Adrenal gland (tissue), 12 donors: ENCODE results near the gene MACROD2. TPM values are rescaled to one million over a fixed set of nuclear protein-coding genes. Genes with fewer than 3 reads are reported as not detected.

Experiments used
- DNase-seq, 7 donors: peaks; one replicate each; pipeline ENCODE4 v3.0.0-alpha.2; 2019 to 2020
- H3K27ac ChIP-seq, 5 donors: fragments of 200-600 bp; sonication (generic) in 4 of 5; 1 replicate in 3 of 5; 2 replicates in 2 of 5; pipeline versions ENCODE4 v1.5.1 to v1.8.0; 2016 to 2020; ENCODE audit warnings: mild to moderate bottlenecking in 1 of 5
- H3K27me3 ChIP-seq: fragments of 200-600 bp; 2 replicates; pipeline ENCODE4 v1.8.0; 2021
- H3K36me3 ChIP-seq, 2 donors: fragments of 200-600 bp; replicated peaks in 1 of 2; 1 replicate in 1 of 2; 2 replicates in 1 of 2; pipeline versions ENCODE4 v1.5.1 to v1.8.0; 2018 to 2022
- H3K4me1 ChIP-seq, 2 donors: fragments of 200-600 bp; replicated peaks in 1 of 2; 1 replicate in 1 of 2; 2 replicates in 1 of 2; pipeline versions ENCODE4 v1.5.1 to v1.8.0; 2018 to 2021
- H3K4me3 ChIP-seq, 4 donors: fragments of 200-600 bp; sonication (generic) in 3 of 4; one replicate each; pipeline ENCODE4 v1.5.1; 2016 to 2018
- H3K9me3 ChIP-seq, 3 donors: fragments of 200-600 bp; sonication (generic) in 1 of 3; replicated peaks in 1 of 3; 1 replicate in 2 of 3; 2 replicates in 1 of 3; pipeline versions ENCODE4 v1.5.1 to v1.8.0; 2016 to 2021
- CTCF ChIP-seq, 6 experiments: fragments of 450-650 bp in 4 of 6; fragments of 200-600 bp in 2 of 6; sonication (generic) in 1 of 6; IDR thresholded peaks; 1 replicate in 5 of 6; 2 replicates in 1 of 6; pipeline versions ENCODE4 v1.5.1 to v1.8.0; 2016 to 2021; ENCODE audit warnings: antibody characterized with exemption in 6 of 6, mild to moderate bottlenecking in 2 of 6, moderate library complexity in 1 of 6
- POLR2A ChIP-seq, 2 donors: fragments of 450-650 bp; IDR thresholded peaks; one replicate each; pipeline ENCODE4 v1.6.1; 2017; ENCODE audit warnings: antibody characterized with exemption in 2 of 2, mild to moderate bottlenecking in 2 of 2, moderate library complexity in 1 of 2
- WGBS, 4 donors: extraction: QIAGEN DNeasy Blood & Tissue Kit in 2 of 4; methylation state at CpG; one replicate each; pipeline versions ENCODE4 v1.1.5 to v1.1.7; 2013 to 2017; 5-methylcytosine and 5-hydroxymethylcytosine counted together
- intact Hi-C, 2 donors: fragments of 100-400 bp; cut with DNase I; formaldehyde crosslinking; loops; one replicate each; pipeline versions ENCODE4 v1.14.1 to v1.15.0; 2022 to 2023
- polyA plus RNA-seq, 3 donors: library from polyadenylated mRNA; stranded (reverse); fragments of 200-250 nt in 2 of 3; fragments of 350-450 nt in 1 of 3; fragmentation: Illumina TruSeq in 1 of 3; extraction: RNeasy Lipid Tissue Mini Kit (QIAGEN cat#74804) in 1 of 3; gene quantifications; one replicate each; pipeline ENCODE4 v1.2.3, GENCODE V29; 2013 to 2014
- total RNA-seq, 9 donors: library from RNA; depleted of rRNA in 4 of 9; stranded (reverse); fragments of >200 nt in 4 of 9; fragments of 120-200 nt in 1 of 9; fragmentation: NEBNext Ultra II Directional in 1 of 9; extraction: Animal tissue kit (Norgen Biotek cat#: 25700) in 1 of 9; gene quantifications; one replicate each; pipeline versions ENCODE4 v1.1.0 to v1.2.4, GENCODE V29; 2013 to 2023
- donor health status: healthy with polysubstance abuse.
- donor health status: Bipolar disorder and iron deficiency.
- donor health status: DM: yes; HTN: yes; CAD: no.
- donor health status: DM: no; HTN: no; CAD: no.
- donor health status: DM: no; HTN: no; CAD: no.
- donor health status: DM: yes; HTN: yes; CAD: no.

The MACROD2 gene
- total and polyA plus RNA-seq, 12 donors = 1.1 to 21.2 (median 6.4) TPM

GRCh38 chr20:15909995-15910394, 1914.7 kb downstream of the MACROD2 start:
- Histone ChIP-seq H3K27ac (no peak overlapping the region), H3K4me1 (no peaks in the 10 kb centered on the region), H3K9me3 (no peaks in the 10 kb centered on the region), H3K36me3 (no peaks in the 10 kb centered on the region), H3K27me3 (no peaks in the 10 kb centered on the region), H3K4me3 (no peak overlapping the region)
- DNase-seq = no peak
- WGBS, 4 donors = 90 to 95% (median 92%) methylated on average over 2 of the region's 2 CpGs
- intact Hi-C loops = no loop called here
- TF ChIP-seq CTCF (IDR thresholded peaks at IDR 0.05) (no peak), POLR2A (IDR thresholded peaks at IDR 0.05) (no peak)

- no peaks in the 10 kb centered on the region for H3K36me3 ChIP-seq
- DNase-seq = no peak
- H3K9me3 ChIP-seq = no peaks in the 10 kb centered on the region
- no peak overlapping the region for H3K4me3 ChIP-seq
- no peak for TF ChIP-seq CTCF (IDR thresholded peaks at IDR 0.05)
- TF ChIP-seq POLR2A (IDR thresholded peaks at IDR 0.05) = no peak
- no peak overlapping the region for H3K27ac ChIP-seq
- WGBS, 4 donors = 77 to 85% (median 80%) methylated on average over 7 of the region's 7 CpGs
- intact Hi-C loops = no loop called here
- H3K4me1 ChIP-seq = no peaks in the 10 kb centered on the region
- H3K27me3 ChIP-seq = no peaks in the 10 kb centered on the region
Observed at GRCh38 chr20:15911581-15911980, 1916.3 kb downstream of the MACROD2 start.

GRCh38 chr20:15913391-15914025, 1918.2 kb downstream of the MACROD2 start:
- DNase-seq = no peak
- TF ChIP-seq CTCF (IDR thresholded peaks at IDR 0.05) (no peak), POLR2A (IDR thresholded peaks at IDR 0.05) (no peak)
- 55 to 66% (median 64%) methylated on average over 3 of the region's 3 CpGs for WGBS, 4 donors
- Histone ChIP-seq H3K4me1 (no peaks in the 10 kb centered on the region), H3K9me3 (no peaks in the 10 kb centered on the region), H3K4me3 (no peak overlapping the region), H3K27me3 (no peaks in the 10 kb centered on the region), H3K27ac (no peak overlapping the region), H3K36me3 (no peaks in the 10 kb centered on the region)
- intact Hi-C loops = no loop called here

- H3K36me3 ChIP-seq = no peaks in the 10 kb centered on the region
- no peak for TF ChIP-seq POLR2A (IDR thresholded peaks at IDR 0.05)
- no peak for TF ChIP-seq CTCF (IDR thresholded peaks at IDR 0.05)
- no peak for DNase-seq
- no peak overlapping the region for H3K4me3 ChIP-seq
- no peak overlapping the region for H3K27ac ChIP-seq
- H3K9me3 ChIP-seq = no peaks in the 10 kb centered on the region
- H3K4me1 ChIP-seq = no peaks in the 10 kb centered on the region
- intact Hi-C loops = no loop called here
- WGBS, 4 donors = 66 to 85% (median 67%) methylated on average over 5 of the region's 5 CpGs
- no peaks in the 10 kb centered on the region for H3K27me3 ChIP-seq
Observed at GRCh38 chr20:15916623-15917022, 1921.3 kb downstream of the MACROD2 start.
